ENCODE results near the gene SHROOM3.

- TF ChIP-seq ZBTB33 (IDR thresholded peaks at IDR 0.05): no peak
- TF ChIP-seq ATF3 (IDR thresholded peaks at IDR 0.05): no peak
- TF ChIP-seq TAF1 (conservative IDR thresholded peaks at IDR 0.05): no peak
- TF ChIP-seq CTCF (IDR thresholded peaks at IDR 0.05; ENCODE audit: low read depth, low read length, missing input control): no peak
- TF ChIP-seq REST (IDR thresholded peaks at IDR 0.05): no peak
- TF ChIP-seq YY1 (IDR thresholded peaks at IDR 0.05): no peak
- TF ChIP-seq HNF4A (conservative IDR thresholded peaks at IDR 0.05): no peak
- no peak for TF ChIP-seq HNF4G (IDR thresholded peaks at IDR 0.05)
Measured at GRCh38 chr4:76488455-76488854, 53.4 kb downstream of the SHROOM3 start.

Measured in liver (tissue), 3 donors.